Measurements from ENCODE around the gene TRMT10A. TPM values are rescaled to one million over a fixed set of nuclear protein-coding genes. Genes with fewer than 3 reads are reported as not detected.

Gene TRMT10A
- total and polyA plus RNA-seq, 10 of the 15 experiments (the other 5 are each of a cell fraction or from before 2014, with no cell fraction given), result 4.5 to 13.4 (median 9.2) TPM

- H3K9me3 ChIP-seq (replicated peaks; ENCODE audit: control insufficient read depth, insufficient read depth, low read length), result no peaks in the 10 kb centered on the region
- DNase-seq (ENCODE audit: low read depth, low spot score) (no peak), ATAC-seq (no peak; the same call in 2 of the 3 replicates), FAIRE-seq (no peak)
- no peak overlapping the region for H2AFZ ChIP-seq (ENCODE audit: control insufficient read depth, low read depth, low read length)
- intact Hi-C loops (cut with micrococcal nuclease; ENCODE audit: unreplicated experiment) (no loop called here), in situ Hi-C loops (cut with MboI) (no loop called here)
- CTCF ChIA-PET, result interaction anchor here (1.1 to 1.6 kb wide), 2 partner anchors 18 to 20 kb away, joined by 5 to 6 read pairs; no protein-coding TSS in a partner anchor
- POLR2A ChIA-PET, result no interaction called here
- H3K4me3 ChIP-seq, result no peak overlapping the region
- no peaks in the 10 kb centered on the region for H4K20me1 ChIP-seq (ENCODE audit: control insufficient read depth, insufficient read depth)
- 64% methylated on average over 2 of the region's 2 CpGs for WGBS (ENCODE audit: insufficient coverage, insufficient replicate concordance, low lambda C conversion rate, missing lambda C conversion rate)
- RAD21 ChIA-PET (ENCODE audit: unreplicated experiment), result interaction anchor here (0.7 to 1.2 kb wide), 2 partner anchors 21 to 229 kb away, joined by 3 read pairs; no protein-coding TSS in a partner anchor
- TF ChIP-seq PRDM15 (CRISPR knock-in tag; IDR thresholded peaks at IDR 0.05) (no peak), ZNF622 (IDR thresholded peaks at IDR 0.05) (no peak), MTA3 (IDR thresholded peaks at IDR 0.05; ENCODE audit: borderline replicate concordance, low read length) (no peak), SIN3A (IDR thresholded peaks at IDR 0.05; ENCODE audit: low read depth, low read length) (no peak), JUNB (IDR thresholded peaks at IDR 0.05) (no peak), CEBPZ (IDR thresholded peaks at IDR 0.05; ENCODE audit: low read depth, low read length) (no peak), HDAC2 (IDR thresholded peaks at IDR 0.05) (no peak), SREBF2 (IDR thresholded peaks at IDR 0.05; ENCODE audit: low read length) (no peak), RAD21 (IDR thresholded peaks at IDR 0.05; ENCODE audit: insufficient read depth, low read depth, low read length) (no peak), CREM (IDR thresholded peaks at IDR 0.05; ENCODE audit: low read depth) (no peak), SIX5 (IDR thresholded peaks at IDR 0.05; ENCODE audit: low read depth, low read length, severe bottlenecking) (no peak), IKZF1 (conservative IDR thresholded peaks at IDR 0.05) (no peak), FOS (IDR thresholded peaks at IDR 0.05; ENCODE audit: borderline replicate concordance, extremely low read depth, insufficient read length) (no peak), MYB (IDR thresholded peaks at IDR 0.05; ENCODE audit: borderline replicate concordance, low read depth, low read length) (no peak), BMI1 (IDR thresholded peaks at IDR 0.05; ENCODE audit: borderline replicate concordance) (no peak), TCF12 (IDR thresholded peaks at IDR 0.05; ENCODE audit: low read depth, low read length) (no peak)
- H3K9ac ChIP-seq (ENCODE audit: control insufficient read depth, insufficient read depth, low read length), result no peak overlapping the region
- SMC1A ChIA-PET (ENCODE audit: uncharacterized antibody, unreplicated experiment), result interaction anchor here (0.7 to 1.6 kb wide), 2 partner anchors 18 to 22 kb away, joined by 3 to 7 read pairs; no protein-coding TSS in a partner anchor
- no peaks in the 10 kb centered on the region for H3K36me3 ChIP-seq (ENCODE audit: control insufficient read depth in 2 of 2, insufficient read depth in 2 of 2, low read length in 1 of 2)
- H3K27me3 ChIP-seq (replicated peaks in 1 of 2; ENCODE audit: control insufficient read depth in 2 of 2, insufficient read depth in 2 of 2, low read length in 1 of 2), result no peaks in the 10 kb centered on the region
- H3K4me1 ChIP-seq (ENCODE audit: control insufficient read depth, insufficient read depth, low read length), result no peaks in the 10 kb centered on the region
- no peaks in the 10 kb centered on the region for H3K79me2 ChIP-seq (ENCODE audit: control insufficient read depth, insufficient read depth, low read length)
- no peak overlapping the region for H3K4me2 ChIP-seq (ENCODE audit: control insufficient read depth, insufficient read depth)
- BruUV-seq (replicated peaks), result no TSS peak
- H3K27ac ChIP-seq (ENCODE audit: control insufficient read depth, insufficient read depth), result no peak overlapping the region
Observed at GRCh38 chr4:99594818-99595217, 31.0 kb upstream of the TRMT10A start.
